ENCODE results near the gene DOCK6.
"Not testable (repeated sequence)": the region's sequence is repeated elsewhere in the genome, so short reads cannot be mapped to it uniquely, and the experiment has no call there.

The DOCK6 gene

GRCh38 chr19:11196406-11197287, 65.7 kb downstream of the DOCK6 start:
- no peak for DNase-seq (ENCODE audit: low read depth in 3 of 3)

- DNase-seq (ENCODE audit: low read depth in 3 of 3): no peak
These were observed 66.6 kb downstream of the DOCK6 start for GRCh38 chr19:11195681-11196080.

- DNase-seq (ENCODE audit: low read depth in 3 of 3): no peak
These were observed 67.4 kb downstream of the DOCK6 start for GRCh38 chr19:11194656-11195558.

- DNase-seq (ENCODE audit: low read depth in 3 of 3): no peak
These were observed 68.2 kb downstream of the DOCK6 start for GRCh38 chr19:11194173-11194572.

DNA sequence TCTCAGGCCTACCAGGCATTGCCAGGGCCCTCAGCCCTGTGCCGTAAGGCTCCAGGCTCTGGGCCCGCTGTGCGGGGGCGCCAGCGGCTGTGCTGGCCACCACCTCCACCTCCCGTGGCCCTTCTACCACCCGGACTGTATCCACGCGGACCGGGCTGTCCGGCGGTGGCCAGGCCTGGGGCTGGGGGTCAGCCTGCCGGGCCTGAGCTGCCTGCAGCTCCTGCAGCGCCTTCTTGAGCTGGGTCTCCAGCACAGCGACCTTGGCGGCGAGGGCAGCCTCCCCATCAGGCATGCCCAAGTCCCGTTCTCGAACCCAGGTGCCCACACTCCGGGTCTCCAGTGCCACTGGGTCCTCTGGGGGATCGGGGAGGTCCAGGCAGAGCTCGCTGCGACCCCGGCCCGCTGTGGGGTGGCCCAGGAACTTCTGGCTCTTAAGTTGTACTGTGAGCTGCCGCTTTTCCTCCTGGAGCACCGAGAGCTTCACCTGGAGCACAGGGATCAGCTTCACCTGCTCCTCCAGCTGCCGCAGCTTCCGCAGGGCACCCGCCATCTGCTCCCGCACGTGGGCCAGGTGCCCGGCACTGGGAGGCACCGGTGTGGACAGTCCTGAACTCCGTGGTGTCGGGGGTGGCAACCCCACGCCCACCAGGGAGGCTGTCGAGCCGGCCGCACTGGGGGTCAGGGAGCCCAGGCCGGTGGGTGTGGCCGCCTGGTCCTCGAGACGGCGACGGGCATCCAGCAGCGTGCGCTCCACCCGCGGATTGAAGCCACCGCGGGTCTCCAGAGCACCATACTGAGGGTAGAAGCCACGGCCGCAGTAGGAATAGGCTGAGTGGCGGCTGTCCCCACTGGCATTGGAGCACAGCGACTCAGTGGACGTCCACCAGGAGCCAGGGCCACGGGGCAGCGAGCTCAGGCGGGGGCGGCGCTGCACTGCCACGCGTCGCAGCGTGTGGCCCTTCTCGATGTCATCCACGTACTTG, 69.1 kb downstream of the DOCK6 start:
- no peak for DNase-seq (ENCODE audit: low read depth in 3 of 3)

DNA sequence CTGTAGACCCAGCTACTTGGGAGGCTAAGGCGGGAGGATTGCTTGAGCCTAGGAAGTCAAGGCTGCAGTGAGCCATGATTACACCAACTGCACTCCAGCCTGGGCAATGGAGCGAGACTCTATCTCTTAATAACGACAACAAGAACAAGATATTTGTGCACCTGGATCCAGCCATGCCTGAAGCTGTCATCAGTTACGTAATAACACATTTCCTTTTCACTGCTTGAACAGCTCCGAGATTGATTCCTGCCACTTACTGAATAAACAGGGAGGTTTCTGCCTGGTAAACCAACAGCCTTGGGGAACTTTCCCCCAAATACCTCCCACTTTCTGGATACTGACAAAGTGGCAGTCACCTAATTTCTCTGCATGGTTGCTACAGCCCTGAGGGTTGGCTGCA, 70.4 kb downstream of the DOCK6 start:
- no peak for DNase-seq (ENCODE audit: low read depth in 3 of 3)

DNA sequence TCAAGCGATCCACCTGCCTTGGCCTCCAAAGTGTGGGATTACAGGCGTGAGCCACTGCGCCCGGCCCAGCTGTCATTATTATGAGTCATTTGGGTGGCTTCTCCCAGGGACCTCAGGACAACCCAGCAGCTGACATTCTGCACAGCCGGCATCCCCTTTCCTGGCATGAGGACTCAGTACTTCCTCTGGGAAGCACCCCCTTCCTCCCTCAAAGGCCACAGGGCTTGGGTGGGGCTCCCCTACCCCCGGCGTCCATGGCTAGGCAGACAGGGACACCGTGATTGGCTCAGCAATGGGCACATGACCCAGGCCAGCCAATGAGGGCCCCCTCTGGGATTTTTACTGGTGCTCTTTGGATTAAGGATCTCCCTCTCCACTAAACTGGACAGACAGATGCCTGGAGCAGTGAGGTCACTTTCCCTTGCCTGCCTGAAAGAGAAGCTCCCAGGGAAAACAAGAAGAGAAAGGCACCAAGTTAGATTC, 71.0 kb downstream of the DOCK6 start:
- no peak for DNase-seq (ENCODE audit: low read depth in 3 of 3)

DNA sequence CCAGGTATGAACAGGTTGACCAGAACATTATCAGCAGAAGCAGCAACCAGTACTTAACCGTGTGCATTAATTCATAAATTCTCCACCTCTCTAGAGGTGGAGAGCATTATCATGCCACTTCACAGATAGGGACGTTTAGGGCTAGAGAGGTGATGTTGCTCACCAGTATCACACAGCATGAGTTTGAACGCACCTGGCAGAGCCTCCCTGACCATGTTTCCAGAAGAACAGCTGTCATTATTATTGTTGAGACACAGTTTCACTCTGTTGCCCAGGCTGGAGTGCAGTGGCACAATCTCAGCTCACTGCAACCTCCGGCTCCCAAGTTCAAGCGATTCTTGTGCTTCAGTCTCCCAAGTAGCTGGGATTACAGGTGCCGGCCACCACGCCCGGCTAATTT, 71.8 kb downstream of the DOCK6 start:
- no peak for DNase-seq (ENCODE audit: low read depth in 3 of 3)

DNA sequence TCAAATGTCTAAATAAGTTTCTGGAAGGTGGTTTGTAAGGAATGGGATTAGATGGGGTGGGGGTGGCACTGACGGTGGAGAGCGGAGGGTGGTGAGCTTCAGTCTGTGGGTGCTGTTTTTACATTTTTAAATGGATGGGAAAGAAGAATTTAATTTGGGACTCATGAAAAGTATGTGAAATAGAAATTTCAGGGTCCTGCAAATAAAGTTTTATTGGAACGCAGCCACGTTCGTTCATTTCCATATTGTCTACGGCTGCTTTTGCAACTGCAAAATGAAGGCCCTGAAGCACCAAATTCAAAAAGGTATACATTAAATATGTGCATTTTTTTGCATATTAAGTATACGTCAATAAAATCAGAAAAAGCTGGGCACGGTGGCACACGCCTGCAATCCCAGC, 74.9 kb downstream of the DOCK6 start:
- no peak for DNase-seq (ENCODE audit: low read depth in 3 of 3)

- DNase-seq (ENCODE audit: low read depth in 3 of 3): no peak
These were observed 79.3 kb downstream of the DOCK6 start for GRCh38 chr19:11182994-11183393.

DNA sequence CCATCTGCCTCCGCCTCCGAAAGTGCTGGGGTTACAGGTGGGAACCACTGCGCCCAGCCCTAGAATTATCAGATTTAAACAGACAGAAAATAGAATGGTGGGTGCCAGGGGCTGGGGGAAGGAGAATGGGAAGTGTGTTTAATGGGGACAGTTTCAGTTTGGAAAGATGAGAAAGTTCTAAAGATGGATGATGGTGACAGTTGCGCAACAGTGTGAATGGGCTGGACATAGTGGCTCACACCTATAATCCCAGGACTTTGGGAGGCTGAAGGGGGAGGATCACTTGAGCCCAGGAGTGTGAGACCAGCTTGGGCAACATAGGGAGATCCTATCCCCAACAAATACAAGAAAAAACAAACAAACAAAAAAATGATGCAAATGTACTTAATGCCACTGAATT, 80.8 kb downstream of the DOCK6 start:
- DNase-seq (ENCODE audit: low read depth in 3 of 3): no peak

GRCh38 chr19:11180975-11181374, 81.3 kb downstream of the DOCK6 start:
- DNase-seq (ENCODE audit: low read depth in 3 of 3): not testable (repeated sequence)

GRCh38 chr19:11180346-11180745, 82.0 kb downstream of the DOCK6 start:
- DNase-seq (ENCODE audit: low read depth in 3 of 3): no peak

GRCh38 chr19:11179716-11180297, 82.5 kb downstream of the DOCK6 start:
- no peak for DNase-seq (ENCODE audit: low read depth in 3 of 3)

DNA sequence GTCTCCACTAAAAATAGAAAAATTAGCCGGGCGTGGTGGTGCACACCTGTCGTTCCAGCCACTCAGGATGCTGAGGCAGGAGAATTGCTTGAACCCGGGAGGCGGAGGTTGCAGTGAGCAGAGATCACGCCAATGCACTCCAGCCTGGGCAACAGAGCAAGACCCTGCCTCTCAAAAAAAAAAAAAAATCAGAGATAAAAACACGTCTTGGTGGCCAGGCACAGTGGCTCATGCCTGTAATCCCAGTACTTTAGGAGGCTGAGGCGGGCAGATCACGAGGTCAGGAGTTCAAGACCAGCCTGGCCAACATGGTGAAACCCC, 83.2 kb downstream of the DOCK6 start:
- DNase-seq (ENCODE audit: low read depth in 3 of 3): not testable (repeated sequence)

- DNase-seq (ENCODE audit: low read depth in 3 of 3): no peak
These were observed 84.7 kb downstream of the DOCK6 start for GRCh38 chr19:11177592-11177991.

- no peak for DNase-seq (ENCODE audit: low read depth in 3 of 3)
These were observed 85.7 kb downstream of the DOCK6 start for GRCh38 chr19:11176466-11177193.

DNA sequence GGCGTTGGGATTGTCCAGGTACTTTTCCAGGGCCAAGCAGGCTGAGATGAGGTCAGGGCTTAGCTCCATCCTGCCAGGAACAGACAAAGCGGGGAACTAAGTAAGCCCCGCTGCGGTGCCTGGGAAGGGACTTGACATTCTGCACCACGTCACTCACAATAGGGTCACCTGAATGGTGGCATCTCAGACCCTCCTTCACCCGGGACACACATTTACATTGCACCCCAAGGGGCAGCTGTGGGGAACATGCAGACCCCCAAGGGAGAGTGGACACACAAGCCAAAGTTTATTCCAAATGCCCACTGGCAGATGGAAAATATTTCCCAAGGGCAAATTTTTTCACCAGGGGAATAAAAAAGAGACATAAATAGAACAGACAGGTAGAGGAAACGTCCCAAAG, 86.4 kb downstream of the DOCK6 start:
- no peak for DNase-seq (ENCODE audit: low read depth in 3 of 3)

DNA sequence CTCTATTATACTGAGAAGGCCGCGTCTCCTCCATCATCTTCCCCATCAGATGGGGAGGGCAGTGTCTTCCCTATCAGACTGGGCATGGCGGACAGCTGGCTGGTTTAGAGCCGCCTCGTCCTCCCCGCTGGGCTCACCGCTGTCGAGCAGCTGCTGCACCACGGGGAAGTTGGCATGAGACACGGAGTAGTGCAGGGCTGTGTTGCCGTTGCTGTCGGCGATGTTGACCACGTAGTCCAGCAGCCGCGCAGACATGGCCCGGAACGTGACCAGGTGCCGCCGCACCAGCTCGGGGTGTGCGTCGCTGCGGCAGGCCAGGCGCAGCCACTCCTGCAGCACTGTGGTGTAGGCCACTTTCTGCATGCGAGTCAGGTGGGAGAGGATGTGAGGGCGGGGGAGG, 88.0 kb downstream of the DOCK6 start:
- DNase-seq (ENCODE audit: low read depth in 3 of 3): no peak

GRCh38 chr19:11173516-11174155, 88.7 kb downstream of the DOCK6 start:
- DNase-seq (ENCODE audit: low read depth in 3 of 3): no peak
